Osteocyte (in vitro differentiated cells): ENCODE data around the gene REEP1. TPM values are rescaled to one million over a fixed set of nuclear protein-coding genes. Genes with fewer than 3 reads are reported as not detected.

ENCODE experiments used
- DNase-seq: peaks from one replicate; pipeline ENCODE4 v3.0.0; 2021; ENCODE audit warnings: mixed read lengths; ENCODE audit not compliant: unreplicated experiment; ENCODE audit errors: extremely low spot score
- H3K27ac Mint-ChIP-seq: one replicate; pipeline ENCODE4 v1.8.0; 2021; ENCODE audit warnings: mild to moderate bottlenecking, mixed read lengths; ENCODE audit not compliant: unreplicated experiment
- H3K27me3 Mint-ChIP-seq: one replicate; pipeline ENCODE4 v1.8.0; 2021; ENCODE audit warnings: mixed read lengths; ENCODE audit not compliant: unreplicated experiment
- H3K36me3 Mint-ChIP-seq: one replicate; pipeline ENCODE4 v1.8.0; 2021; ENCODE audit warnings: mixed read lengths; ENCODE audit not compliant: unreplicated experiment
- H3K4me1 Mint-ChIP-seq: one replicate; pipeline ENCODE4 v1.8.0; 2021; ENCODE audit warnings: mixed read lengths; ENCODE audit not compliant: unreplicated experiment
- H3K4me3 Mint-ChIP-seq: one replicate; pipeline ENCODE4 v1.8.0; 2021; ENCODE audit warnings: mild to moderate bottlenecking, moderate library complexity, mixed read lengths; ENCODE audit not compliant: unreplicated experiment
- H3K9me3 Mint-ChIP-seq: one replicate; pipeline ENCODE4 v1.8.0; 2021; ENCODE audit warnings: mixed read lengths; ENCODE audit not compliant: unreplicated experiment
- total RNA-seq: library from RNA; stranded (reverse); gene quantifications from 2 replicates; pipeline ENCODE4 v1.2.1, GENCODE V29; 2021
- TF ChIP-seq, protein P1 (sequence below): fragments of 200-600 bp; sonication (generic); IDR thresholded peaks from 2 replicates; pipeline ENCODE4 v1.5.0; 2021; ENCODE audit warnings: antibody characterized with exemption, mild to moderate bottlenecking, moderate library complexity

REEP1 gene
- total RNA-seq, 1 donor from 2014 or later, result not detected

DNA sequence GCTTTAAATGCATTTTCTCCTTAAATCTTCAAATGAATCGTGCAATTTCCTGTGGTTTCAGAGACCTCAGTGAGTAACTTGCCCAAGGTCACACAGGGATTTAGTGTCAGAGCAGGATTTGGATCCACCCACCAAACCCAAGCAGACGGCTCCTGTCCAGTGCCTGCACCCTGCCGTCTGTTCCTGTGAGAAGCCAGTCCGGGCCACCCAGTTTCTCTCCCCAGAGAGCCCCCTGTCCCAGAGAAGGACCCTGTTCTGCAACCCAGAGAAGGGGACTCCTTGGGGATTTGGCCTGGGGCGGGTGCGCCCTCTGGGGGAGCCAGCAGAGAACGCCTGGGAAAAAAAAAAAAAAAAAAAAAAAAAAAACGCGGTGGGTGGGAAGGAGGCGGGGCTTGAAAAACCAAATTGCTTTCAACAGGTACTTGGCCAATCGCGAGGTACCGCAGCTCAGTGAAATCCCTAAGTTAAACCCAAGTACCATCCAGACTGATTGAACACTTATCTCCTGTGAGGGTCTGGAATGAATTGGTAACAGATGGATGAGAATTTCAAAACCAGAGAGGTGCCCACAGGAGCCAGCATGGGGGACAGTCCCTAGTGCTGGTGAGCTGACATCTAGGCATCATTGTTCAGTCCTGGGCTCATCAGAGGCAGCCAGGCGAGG is 30.9 kb upstream of the REEP1 start:
- Mint-ChIP-seq H3K4me1 (no peaks in the 10 kb centered on the region), H3K9me3 (no peaks in the 10 kb centered on the region), H3K4me3 (no peak overlapping the region), H3K27me3 (peaks cover 8% of the 10 kb centered on the region), H3K27ac (no peak overlapping the region), H3K36me3 (no peaks in the 10 kb centered on the region)
- TF ChIP-seq, protein P1, sequence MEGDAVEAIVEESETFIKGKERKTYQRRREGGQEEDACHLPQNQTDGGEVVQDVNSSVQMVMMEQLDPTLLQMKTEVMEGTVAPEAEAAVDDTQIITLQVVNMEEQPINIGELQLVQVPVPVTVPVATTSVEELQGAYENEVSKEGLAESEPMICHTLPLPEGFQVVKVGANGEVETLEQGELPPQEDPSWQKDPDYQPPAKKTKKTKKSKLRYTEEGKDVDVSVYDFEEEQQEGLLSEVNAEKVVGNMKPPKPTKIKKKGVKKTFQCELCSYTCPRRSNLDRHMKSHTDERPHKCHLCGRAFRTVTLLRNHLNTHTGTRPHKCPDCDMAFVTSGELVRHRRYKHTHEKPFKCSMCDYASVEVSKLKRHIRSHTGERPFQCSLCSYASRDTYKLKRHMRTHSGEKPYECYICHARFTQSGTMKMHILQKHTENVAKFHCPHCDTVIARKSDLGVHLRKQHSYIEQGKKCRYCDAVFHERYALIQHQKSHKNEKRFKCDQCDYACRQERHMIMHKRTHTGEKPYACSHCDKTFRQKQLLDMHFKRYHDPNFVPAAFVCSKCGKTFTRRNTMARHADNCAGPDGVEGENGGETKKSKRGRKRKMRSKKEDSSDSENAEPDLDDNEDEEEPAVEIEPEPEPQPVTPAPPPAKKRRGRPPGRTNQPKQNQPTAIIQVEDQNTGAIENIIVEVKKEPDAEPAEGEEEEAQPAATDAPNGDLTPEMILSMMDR, result peak; percentile 41
- no peak for DNase-seq

DNA sequence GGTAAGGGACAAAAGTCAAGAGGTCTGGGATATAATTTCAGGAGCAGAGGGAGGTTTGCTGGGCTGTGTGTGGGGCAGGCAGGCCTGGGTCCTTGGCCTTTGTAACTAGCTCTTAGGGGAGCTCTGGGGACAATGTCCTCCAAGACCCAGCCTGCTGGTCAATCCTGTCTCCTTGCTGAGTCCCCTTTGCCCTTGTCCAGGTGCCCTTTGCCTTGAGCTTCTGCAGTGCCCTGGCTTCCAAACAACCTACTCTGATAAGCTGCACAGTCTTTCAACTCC is 30.0 kb upstream of the REEP1 start:
- Mint-ChIP-seq H3K4me1 (no peaks in the 10 kb centered on the region), H3K27ac (no peak overlapping the region), H3K27me3 (peaks cover 5% of the 10 kb centered on the region), H3K4me3 (no peak overlapping the region), H3K9me3 (no peaks in the 10 kb centered on the region), H3K36me3 (no peaks in the 10 kb centered on the region)
- DNase-seq, result no peak
- TF ChIP-seq, protein P1, result no peak

DNA sequence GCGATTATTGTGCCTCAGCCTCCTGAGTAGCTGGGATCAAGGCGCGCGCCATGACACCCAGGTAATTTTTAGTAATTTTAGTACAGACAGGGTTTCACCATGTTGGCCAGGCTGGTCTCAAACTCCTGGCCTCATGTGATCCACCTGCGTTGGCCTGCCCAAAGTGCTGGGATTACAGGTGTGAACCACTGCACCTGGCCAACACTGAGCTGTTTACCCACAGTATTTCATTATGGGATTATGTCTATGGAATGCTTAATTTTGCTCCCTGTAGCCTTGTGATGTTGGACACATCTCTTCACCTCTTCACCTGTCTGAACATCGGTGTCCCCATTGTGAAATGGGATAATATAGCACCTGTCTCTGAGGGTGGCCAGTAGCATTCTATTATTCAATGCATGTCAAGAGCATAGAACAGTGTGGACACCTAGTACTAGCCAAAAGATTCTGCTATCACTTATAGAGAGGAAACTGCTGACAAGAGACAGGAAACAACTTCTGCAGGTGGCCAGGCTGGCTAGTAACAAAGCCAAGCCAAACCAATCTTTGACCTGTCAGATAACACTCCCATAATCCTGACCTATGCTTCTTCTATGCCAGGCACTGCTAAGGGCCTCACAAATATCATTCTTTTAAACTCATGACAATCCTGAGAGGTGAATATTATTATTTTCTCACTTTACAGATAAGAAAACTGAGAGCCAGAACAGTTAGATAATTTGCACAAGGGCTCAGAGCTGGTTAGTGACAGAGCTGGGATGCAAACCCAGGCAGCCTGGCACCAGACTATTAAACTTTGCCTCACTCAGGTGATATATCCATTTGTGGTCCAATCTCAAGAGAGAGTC is 29.4 kb upstream of the REEP1 start:
- TF ChIP-seq, protein P1, result no peak
- no peaks in the 10 kb centered on the region for H3K36me3 Mint-ChIP-seq
- no peaks in the 10 kb centered on the region for H3K4me1 Mint-ChIP-seq
- H3K27me3 Mint-ChIP-seq, result peaks cover 5% of the 10 kb centered on the region
- no peaks in the 10 kb centered on the region for H3K9me3 Mint-ChIP-seq
- no peak overlapping the region for H3K27ac Mint-ChIP-seq
- no peak for DNase-seq
- H3K4me3 Mint-ChIP-seq, result no peak overlapping the region

DNA sequence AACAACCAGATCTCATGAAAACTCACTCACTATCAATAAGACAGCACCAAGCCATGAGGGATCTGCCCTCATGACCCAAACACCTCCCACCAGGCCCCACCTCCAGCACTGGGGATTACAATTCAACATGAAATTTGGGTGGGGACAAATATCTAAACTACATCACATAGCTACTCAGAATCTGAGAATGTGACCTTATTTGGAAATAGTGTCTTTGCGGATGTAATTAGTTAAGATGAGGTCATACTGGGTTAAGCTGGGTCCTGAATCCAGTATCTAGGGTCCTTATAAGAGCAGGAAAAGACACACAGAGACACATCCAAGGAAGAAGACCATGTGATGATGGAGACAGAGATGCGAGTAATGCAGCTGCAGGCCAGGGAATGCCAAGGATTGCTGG is 27.5 kb upstream of the REEP1 start:
- no peaks in the 10 kb centered on the region for H3K4me1 Mint-ChIP-seq
- DNase-seq, result no peak
- TF ChIP-seq, protein P1, result no peak
- peaks cover 11% of the 10 kb centered on the region for H3K27me3 Mint-ChIP-seq
- no peaks in the 10 kb centered on the region for H3K9me3 Mint-ChIP-seq
- H3K4me3 Mint-ChIP-seq, result no peak overlapping the region
- no peak overlapping the region for H3K27ac Mint-ChIP-seq
- no peaks in the 10 kb centered on the region for H3K36me3 Mint-ChIP-seq

DNA sequence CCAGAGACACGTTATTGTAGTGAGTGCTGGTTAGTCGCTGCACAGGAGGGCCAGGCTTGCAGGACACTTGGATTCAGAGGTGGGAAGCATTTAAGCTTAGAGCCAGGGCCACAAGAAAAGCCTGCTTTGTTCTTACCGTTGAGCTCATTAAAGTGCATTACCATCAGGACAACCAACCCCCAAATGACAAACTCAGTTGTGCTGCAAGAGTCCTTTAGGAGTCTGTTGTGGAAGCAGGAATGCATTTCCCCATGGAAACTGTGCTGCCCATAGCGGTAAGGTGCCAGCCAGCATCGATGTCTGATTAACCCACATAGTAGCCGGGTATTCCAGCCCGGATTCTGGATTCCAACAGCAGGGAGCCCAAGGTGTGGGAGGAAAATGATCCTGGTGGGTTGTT is 23.4 kb upstream of the REEP1 start:
- TF ChIP-seq, protein P1, result no peak
- no peaks in the 10 kb centered on the region for H3K4me1 Mint-ChIP-seq

More for the DNA sequence above, 23.4 kb upstream of the REEP1 start:
- H3K27me3 Mint-ChIP-seq, result peaks cover 20% of the 10 kb centered on the region
- H3K27ac Mint-ChIP-seq, result no peak overlapping the region
- DNase-seq, result no peak
- no peaks in the 10 kb centered on the region for H3K9me3 Mint-ChIP-seq
- H3K36me3 Mint-ChIP-seq, result no peaks in the 10 kb centered on the region
- H3K4me3 Mint-ChIP-seq, result no peak overlapping the region
